ENCODE data around the gene CACNG6. TPM values are rescaled to one million over a fixed set of nuclear protein-coding genes. Genes with fewer than 3 reads are reported as not detected.
"Not testable (repeated sequence)": the region's sequence is repeated elsewhere in the genome, so short reads cannot be mapped to it uniquely, and the experiment has no call there.

CACNG6 gene
- total RNA-seq, result not detected

GRCh38 chr19:53991224-53992113 lies at the start of gene CACNG6:
Gene CACNG6 (plus strand): TSS chr19:53991637. CDS start chr19:53992878, 1,241 bp downstream.
- intact Hi-C loops (cut with micrococcal nuclease), result no loop called here
- no peak within 1 kb of the TSS for H3K27ac Mint-ChIP-seq
- CTCF ChIA-PET, result no interaction called here
- peaks cover 8% of the 10 kb centered on the region for H3K4me1 Mint-ChIP-seq (ENCODE audit: low read depth)
- no peak for DNase-seq
- H3K27me3 Mint-ChIP-seq (ENCODE audit: low read depth), result peaks cover 45% of the 10 kb centered on the region
- H3K9me3 Mint-ChIP-seq, result no peaks in the 10 kb centered on the region
- H3K36me3 Mint-ChIP-seq (ENCODE audit: low read depth), result no peaks in the 10 kb centered on the region
- H3K4me3 Mint-ChIP-seq, result no peak within 1 kb of the TSS

GRCh38 chr19:53942001-53942786 lies 49.2 kb upstream of the CACNG6 start:
- CTCF ChIA-PET, result no interaction called here
- intact Hi-C loops (cut with micrococcal nuclease), result no loop called here
- Mint-ChIP-seq H3K9me3 (no peaks in the 10 kb centered on the region), H3K4me1 (ENCODE audit: low read depth) (no peaks in the 10 kb centered on the region), H3K4me3 (no peak overlapping the region), H3K27me3 (ENCODE audit: low read depth) (peaks cover 58% of the 10 kb centered on the region), H3K27ac (no peak overlapping the region), H3K36me3 (ENCODE audit: low read depth) (peaks cover 4% of the 10 kb centered on the region)
- DNase-seq, result peak; percentile 9

DNA sequence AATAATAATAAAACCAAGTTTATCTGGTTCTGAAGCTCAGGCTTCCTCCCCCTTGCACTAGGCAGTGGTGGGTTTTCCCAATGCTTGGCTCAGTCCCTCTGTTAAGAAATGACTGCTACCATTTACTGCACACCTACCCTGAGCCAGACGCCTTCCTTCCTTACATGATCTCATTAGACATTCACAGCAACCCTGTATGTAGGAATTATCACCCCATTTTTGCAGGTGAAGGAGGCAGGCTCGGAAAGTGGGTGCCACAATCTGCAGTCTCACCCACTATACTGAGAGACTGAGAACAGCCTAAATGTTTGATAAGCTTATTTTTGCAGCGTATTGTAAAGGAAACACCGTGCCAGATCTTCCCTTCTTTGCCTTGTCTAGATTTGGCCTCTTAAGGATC lies 47.0 kb upstream of the CACNG6 start:
- CTCF ChIA-PET, result no interaction called here
- H3K4me1 Mint-ChIP-seq (ENCODE audit: low read depth), result no peaks in the 10 kb centered on the region
- H3K4me3 Mint-ChIP-seq, result no peak overlapping the region
- intact Hi-C loops (cut with micrococcal nuclease), result no loop called here
- H3K36me3 Mint-ChIP-seq (ENCODE audit: low read depth), result peaks cover 4% of the 10 kb centered on the region
- peaks cover 55% of the 10 kb centered on the region for H3K27me3 Mint-ChIP-seq (ENCODE audit: low read depth)
- no peak for DNase-seq
- H3K27ac Mint-ChIP-seq, result no peak overlapping the region
- H3K9me3 Mint-ChIP-seq, result no peaks in the 10 kb centered on the region

GRCh38 chr19:53944933-53945332 lies 46.5 kb upstream of the CACNG6 start:
- peaks cover 4% of the 10 kb centered on the region for H3K36me3 Mint-ChIP-seq (ENCODE audit: low read depth)
- H3K9me3 Mint-ChIP-seq, result no peaks in the 10 kb centered on the region
- no peak for DNase-seq
- intact Hi-C loops (cut with micrococcal nuclease), result no loop called here
- H3K27me3 Mint-ChIP-seq (ENCODE audit: low read depth), result peaks cover 52% of the 10 kb centered on the region
- CTCF ChIA-PET, result interaction anchor here (0.6 kb wide), 1 partner anchor 374 kb away, joined by 3 read pairs; no protein-coding TSS in a partner anchor
- no peak overlapping the region for H3K27ac Mint-ChIP-seq
- H3K4me1 Mint-ChIP-seq (ENCODE audit: low read depth), result no peaks in the 10 kb centered on the region
- no peak overlapping the region for H3K4me3 Mint-ChIP-seq

- no peak overlapping the region for H3K4me3 Mint-ChIP-seq
- H3K27me3 Mint-ChIP-seq (ENCODE audit: low read depth), result peaks cover 52% of the 10 kb centered on the region
- H3K27ac Mint-ChIP-seq, result no peak overlapping the region
- DNase-seq, result no peak
- H3K36me3 Mint-ChIP-seq (ENCODE audit: low read depth), result peaks cover 4% of the 10 kb centered on the region
- no peaks in the 10 kb centered on the region for H3K4me1 Mint-ChIP-seq (ENCODE audit: low read depth)
- H3K9me3 Mint-ChIP-seq, result no peaks in the 10 kb centered on the region
- intact Hi-C loops (cut with micrococcal nuclease), result no loop called here
- CTCF ChIA-PET, result interaction anchor here (0.6 to 0.8 kb wide), 2 partner anchors 78 to 375 kb away, joined by 3 to 4 read pairs; no protein-coding TSS in a partner anchor
Observed at GRCh38 chr19:53945441-53945840, 46.0 kb upstream of the CACNG6 start.

GRCh38 chr19:53945998-53946397 lies 45.4 kb upstream of the CACNG6 start:
- no peak overlapping the region for H3K4me3 Mint-ChIP-seq
- no peak for DNase-seq
- intact Hi-C loops (cut with micrococcal nuclease), result no loop called here
- H3K27me3 Mint-ChIP-seq (ENCODE audit: low read depth), result peaks cover 51% of the 10 kb centered on the region
- no peak overlapping the region for H3K27ac Mint-ChIP-seq
- H3K4me1 Mint-ChIP-seq (ENCODE audit: low read depth), result no peaks in the 10 kb centered on the region
- H3K36me3 Mint-ChIP-seq (ENCODE audit: low read depth), result peaks cover 4% of the 10 kb centered on the region
- CTCF ChIA-PET, result interaction anchor here (0.8 kb wide), 1 partner anchor 78 kb away, joined by 4 read pairs; no protein-coding TSS in a partner anchor
- no peaks in the 10 kb centered on the region for H3K9me3 Mint-ChIP-seq

GRCh38 chr19:53947624-53948023 lies 43.8 kb upstream of the CACNG6 start:
- intact Hi-C loops (cut with micrococcal nuclease), result no loop called here
- Mint-ChIP-seq H3K4me1 (ENCODE audit: low read depth) (no peaks in the 10 kb centered on the region), H3K36me3 (ENCODE audit: low read depth) (peaks cover 2% of the 10 kb centered on the region), H3K27ac (no peak overlapping the region), H3K4me3 (no peak overlapping the region), H3K9me3 (no peaks in the 10 kb centered on the region), H3K27me3 (ENCODE audit: low read depth) (peaks cover 42% of the 10 kb centered on the region)
- CTCF ChIA-PET, result interaction anchor here (0.7 to 1.2 kb wide), 5 partner anchors 37 to 106 kb away, joined by 3 to 6 read pairs (median 3); no protein-coding TSS in a partner anchor
- no peak for DNase-seq

DNA sequence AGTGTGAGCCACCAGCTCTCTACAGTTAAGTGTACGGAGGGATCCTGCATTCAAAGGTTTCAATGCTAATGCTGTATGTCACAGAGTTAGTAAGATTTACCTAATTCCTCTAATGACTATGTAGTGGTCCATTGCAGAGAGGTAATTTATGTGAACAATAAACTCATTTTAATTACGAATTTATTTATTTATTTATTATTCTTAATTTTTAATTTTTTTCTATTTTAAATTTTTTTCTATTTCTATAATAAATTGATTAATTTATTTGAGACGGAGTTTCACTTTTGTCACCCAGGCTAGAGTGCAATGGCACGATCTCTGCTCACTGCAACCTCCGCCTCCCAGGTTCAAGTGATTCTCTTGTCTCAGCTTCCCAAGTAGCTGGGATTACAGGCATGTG lies 42.8 kb upstream of the CACNG6 start:
- intact Hi-C loops (cut with micrococcal nuclease); H3K27ac Mint-ChIP-seq; H3K9me3 Mint-ChIP-seq; DNase-seq; H3K4me3 Mint-ChIP-seq; H3K36me3 Mint-ChIP-seq (ENCODE audit: low read depth); H3K4me1 Mint-ChIP-seq (ENCODE audit: low read depth): not testable (repeated sequence)
- CTCF ChIA-PET, result interaction anchor here (0.7 to 1.2 kb wide), 3 partner anchors 76 to 107 kb away, joined by 3 to 6 read pairs (median 6); no protein-coding TSS in a partner anchor
- H3K27me3 Mint-ChIP-seq (ENCODE audit: low read depth), result peaks cover 39% of the 10 kb centered on the region

DNA sequence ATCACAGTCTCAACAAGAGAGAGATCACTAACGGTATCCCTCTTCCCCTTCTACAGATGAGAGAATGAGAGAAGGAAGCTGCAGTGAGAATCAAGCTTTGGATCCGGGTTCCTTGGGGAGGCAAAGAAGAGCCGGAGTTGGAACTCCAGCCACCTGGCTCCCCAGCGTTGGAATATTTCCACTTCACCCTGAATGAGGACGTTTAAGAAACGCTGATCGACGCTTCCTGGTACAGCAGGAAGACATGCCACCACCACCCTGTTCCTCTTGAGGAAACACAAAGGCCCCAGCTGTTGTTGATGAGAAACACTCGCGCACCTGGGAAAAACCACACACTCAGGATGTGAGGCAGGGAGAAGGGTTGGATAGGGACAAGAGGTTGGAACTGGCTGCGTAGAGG lies 40.0 kb upstream of the CACNG6 start:
- no peak for DNase-seq
- H3K27ac Mint-ChIP-seq, result no peak overlapping the region
- H3K9me3 Mint-ChIP-seq, result no peaks in the 10 kb centered on the region
- no peak overlapping the region for H3K4me3 Mint-ChIP-seq
- H3K27me3 Mint-ChIP-seq (ENCODE audit: low read depth), result peaks cover 29% of the 10 kb centered on the region
- intact Hi-C loops (cut with micrococcal nuclease), result no loop called here
- no peaks in the 10 kb centered on the region for H3K36me3 Mint-ChIP-seq (ENCODE audit: low read depth)
- no peaks in the 10 kb centered on the region for H3K4me1 Mint-ChIP-seq (ENCODE audit: low read depth)
- CTCF ChIA-PET, result interaction anchor here (0.5 kb wide), 1 partner anchor 121 kb away, joined by 3 read pairs; no protein-coding TSS in a partner anchor

GRCh38 chr19:53951947-53952346 lies 39.5 kb upstream of the CACNG6 start:
- CTCF ChIA-PET, result interaction anchor here (0.5 kb wide), 1 partner anchor 120 kb away, joined by 3 read pairs; no protein-coding TSS in a partner anchor
- Mint-ChIP-seq H3K36me3 (ENCODE audit: low read depth) (no peaks in the 10 kb centered on the region), H3K4me1 (ENCODE audit: low read depth) (no peaks in the 10 kb centered on the region), H3K27ac (no peak overlapping the region), H3K27me3 (ENCODE audit: low read depth) (peaks cover 30% of the 10 kb centered on the region), H3K4me3 (no peak overlapping the region), H3K9me3 (no peaks in the 10 kb centered on the region)
- DNase-seq, result no peak
- intact Hi-C loops (cut with micrococcal nuclease), result no loop called here

DNA sequence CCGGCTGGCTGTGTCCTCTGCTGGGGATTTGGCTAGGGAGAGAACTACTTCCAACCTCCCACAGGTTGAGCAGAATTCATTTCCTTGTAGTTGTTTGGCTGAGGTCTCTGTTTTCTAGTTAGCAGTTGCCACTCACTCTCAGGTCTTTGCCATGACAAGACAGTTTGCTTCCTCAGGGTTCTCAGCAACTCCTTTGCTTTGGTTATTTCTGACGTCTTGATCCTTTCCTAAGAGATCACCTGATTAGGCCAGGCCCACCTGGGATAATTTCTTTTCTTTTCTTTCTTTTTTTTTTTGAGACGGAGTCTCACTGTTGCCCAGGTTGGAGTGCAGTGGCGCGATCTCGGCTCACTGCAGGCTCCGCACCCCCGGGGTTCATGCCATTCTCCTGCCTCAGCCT lies 38.1 kb upstream of the CACNG6 start:
- H3K4me1 Mint-ChIP-seq (ENCODE audit: low read depth), result no peaks in the 10 kb centered on the region
- CTCF ChIA-PET, result no interaction called here
- no peaks in the 10 kb centered on the region for H3K36me3 Mint-ChIP-seq (ENCODE audit: low read depth)
- H3K4me3 Mint-ChIP-seq, result no peak overlapping the region
- no peaks in the 10 kb centered on the region for H3K9me3 Mint-ChIP-seq
- intact Hi-C loops (cut with micrococcal nuclease), result no loop called here
- no peak overlapping the region for H3K27ac Mint-ChIP-seq
- DNase-seq, result no peak
- peaks cover 36% of the 10 kb centered on the region for H3K27me3 Mint-ChIP-seq (ENCODE audit: low read depth)

DNA sequence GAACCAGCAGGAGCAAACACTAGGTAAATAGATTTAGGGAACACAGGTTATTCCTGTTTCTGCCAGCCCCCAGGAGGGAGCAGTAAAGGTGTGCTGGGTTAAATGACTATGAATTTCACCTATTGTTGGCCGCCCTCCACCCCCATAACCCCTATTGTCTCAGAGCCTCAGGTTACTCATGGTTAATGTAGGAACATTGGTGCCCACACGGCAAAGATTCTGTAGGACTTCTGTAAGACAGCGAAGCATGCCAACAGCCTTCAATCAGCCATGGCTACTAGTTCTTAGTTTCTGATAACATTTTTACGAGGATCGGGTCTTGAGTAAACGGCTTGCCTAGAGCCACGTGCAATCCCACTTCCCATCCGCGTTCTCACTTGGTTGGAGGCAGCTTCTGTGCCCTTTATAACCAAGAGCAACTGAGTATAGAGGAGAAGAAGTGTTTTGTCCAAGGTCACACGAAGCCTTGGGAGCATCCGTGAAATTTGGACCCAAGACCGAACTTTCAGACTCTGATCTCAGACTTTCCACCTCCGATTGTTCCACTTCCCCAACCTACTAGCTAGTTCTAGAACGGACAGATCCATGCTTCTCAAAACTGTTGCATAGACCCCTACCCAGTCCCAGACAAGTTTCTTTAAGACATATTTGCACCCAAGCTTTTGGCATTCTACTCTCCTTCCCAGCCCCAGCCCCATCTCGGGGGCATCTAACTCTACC lies 33.8 kb upstream of the CACNG6 start:
- intact Hi-C loops (cut with micrococcal nuclease), result no loop called here
- CTCF ChIA-PET, result no interaction called here
- no peak overlapping the region for H3K4me3 Mint-ChIP-seq
- no peaks in the 10 kb centered on the region for H3K9me3 Mint-ChIP-seq
- peaks cover 52% of the 10 kb centered on the region for H3K27me3 Mint-ChIP-seq (ENCODE audit: low read depth)
- no peak overlapping the region for H3K27ac Mint-ChIP-seq
- H3K4me1 Mint-ChIP-seq (ENCODE audit: low read depth), result peaks cover 8% of the 10 kb centered on the region
- H3K36me3 Mint-ChIP-seq (ENCODE audit: low read depth), result no peaks in the 10 kb centered on the region
- DNase-seq, result no peak
